HepG2 (cell line): ENCODE data around the gene LIMD2. TPM values are rescaled to one million over a fixed set of nuclear protein-coding genes. Genes with fewer than 3 reads are reported as not detected.

ENCODE experiments used
- FOXC1 ChIP-seq: sonication (generic); formaldehyde crosslinking; IDR thresholded peaks from 2 replicates; pipeline ENCODE4 v1.8.0; 2022; ENCODE audit warnings: mild to moderate bottlenecking, missing genetic modification reagents, borderline replicate concordance
- ISL2 ChIP-seq: sonication (generic); formaldehyde crosslinking; IDR thresholded peaks from 2 replicates; pipeline ENCODE4 v1.5.0; 2020; ENCODE audit warnings: missing genetic modification reagents
- JARID2 ChIP-seq: sonication (generic); formaldehyde crosslinking; IDR thresholded peaks from 2 replicates; pipeline ENCODE4 v1.8.1; 2023; ENCODE audit warnings: missing genetic modification reagents, inconsistent platforms; ENCODE audit not compliant: insufficient replicate concordance
- PAWR ChIP-seq: sonication (generic); formaldehyde crosslinking; IDR thresholded peaks from 2 replicates; pipeline ENCODE4 v1.4.0; 2020; ENCODE audit warnings: missing genetic modification reagents, mild to moderate bottlenecking, borderline replicate concordance
- PAX8 ChIP-seq: sonication (generic); formaldehyde crosslinking; IDR thresholded peaks from 2 replicates; pipeline ENCODE4 v1.8.0; 2022; ENCODE audit warnings: mild to moderate bottlenecking, missing genetic modification reagents, borderline replicate concordance
- RARA ChIP-seq: IDR thresholded peaks from 2 replicates; pipeline ENCODE4 v1.6.1; 2016; ENCODE audit warnings: missing genetic modification reagents, missing compliant biosample characterization
- SNAPC2 ChIP-seq: sonication (generic); formaldehyde crosslinking; IDR thresholded peaks from 2 replicates; pipeline ENCODE4 v1.8.1; 2022; ENCODE audit warnings: mild to moderate bottlenecking, missing genetic modification reagents
- ZMYM4 ChIP-seq: sonication (generic); formaldehyde crosslinking; IDR thresholded peaks from 2 replicates; pipeline ENCODE4 v1.8.1; 2023; ENCODE audit warnings: mild to moderate bottlenecking, missing genetic modification reagents
- ZNF317 ChIP-seq: sonication (generic); formaldehyde crosslinking; IDR thresholded peaks from 2 replicates; pipeline ENCODE4 v1.5.0; 2020; ENCODE audit warnings: mild to moderate bottlenecking, missing genetic modification reagents
- ZNF367 ChIP-seq: sonication (generic); formaldehyde crosslinking; IDR thresholded peaks from 2 replicates; pipeline ENCODE4 v1.4.0; 2020; ENCODE audit warnings: missing genetic modification reagents, borderline replicate concordance
- ZNF614 ChIP-seq: IDR thresholded peaks from 2 replicates; pipeline ENCODE4 v1.6.1; 2018; ENCODE audit warnings: missing biosample characterization, missing genetic modification reagents, inconsistent platforms, borderline replicate concordance
- ZNF781 ChIP-seq: sonication (generic); formaldehyde crosslinking; IDR thresholded peaks from 2 replicates; pipeline ENCODE4 v1.5.1; 2020; ENCODE audit warnings: borderline replicate concordance, mild to moderate bottlenecking, missing genetic modification reagents; ENCODE audit errors: not compliant biosample characterization
- ZSCAN31 ChIP-seq: sonication (generic); formaldehyde crosslinking; IDR thresholded peaks from 2 replicates; pipeline ENCODE4 v1.5.0; 2020; ENCODE audit warnings: low read depth, mild to moderate bottlenecking, missing genetic modification reagents
- polyA plus RNA-seq, 8 experiments: library from polyadenylated mRNA; depleted of rRNA in 3 of 8; stranded (reverse) in 7 of 8; unstranded in 1 of 8; fragments of >200 nt; fragmentation: Illumina TruSeq in 4 of 8; extraction: Trizol in 4 of 8; gene quantifications; 2 replicates each; pipeline versions ENCODE4 v1.2.1 to v1.2.3, GENCODE V29; 2011 to 2016; ENCODE audit warnings: low read depth in 4 of 8, missing spikeins in 1 of 8, mixed read lengths in 1 of 8; ENCODE audit not compliant: insufficient read depth in 1 of 8
- total RNA-seq, 5 experiments: library from RNA; depleted of rRNA; stranded (reverse); fragments of >200 nt; fragmentation: Illumina TruSeq; extraction: Trizol; gene quantifications; 2 replicates each; pipeline ENCODE4 v1.2.3, GENCODE V29; 2016; ENCODE audit warnings: low read depth in 1 of 5
- TF ChIP-seq, protein P1 (sequence below): IDR thresholded peaks from 2 replicates; pipeline ENCODE4 v1.6.1; 2016; ENCODE audit warnings: low read depth, borderline replicate concordance
- TF ChIP-seq, protein P2 (sequence below): sonication (generic); formaldehyde crosslinking; IDR thresholded peaks from 2 replicates; pipeline ENCODE4 v1.5.0; 2020; ENCODE audit warnings: mild to moderate bottlenecking, missing genetic modification reagents, borderline replicate concordance
- TF ChIP-seq, protein P3 (sequence below): IDR thresholded peaks from 2 replicates; pipeline ENCODE4 v1.6.1; 2016; ENCODE audit warnings: low read depth, missing genetic modification reagents, missing compliant biosample characterization
- TF ChIP-seq, protein P4 (sequence below): sonication (generic); formaldehyde crosslinking; IDR thresholded peaks from 2 replicates; pipeline ENCODE4 v1.4.0; 2020; ENCODE audit warnings: mild to moderate bottlenecking, missing genetic modification reagents

LIMD2 gene
- total and polyA plus RNA-seq, 2 of the 13 experiments (the other 11 are each of a cell fraction or from before 2014, with no cell fraction given) = 9.0 to 20.8 TPM

DNA sequence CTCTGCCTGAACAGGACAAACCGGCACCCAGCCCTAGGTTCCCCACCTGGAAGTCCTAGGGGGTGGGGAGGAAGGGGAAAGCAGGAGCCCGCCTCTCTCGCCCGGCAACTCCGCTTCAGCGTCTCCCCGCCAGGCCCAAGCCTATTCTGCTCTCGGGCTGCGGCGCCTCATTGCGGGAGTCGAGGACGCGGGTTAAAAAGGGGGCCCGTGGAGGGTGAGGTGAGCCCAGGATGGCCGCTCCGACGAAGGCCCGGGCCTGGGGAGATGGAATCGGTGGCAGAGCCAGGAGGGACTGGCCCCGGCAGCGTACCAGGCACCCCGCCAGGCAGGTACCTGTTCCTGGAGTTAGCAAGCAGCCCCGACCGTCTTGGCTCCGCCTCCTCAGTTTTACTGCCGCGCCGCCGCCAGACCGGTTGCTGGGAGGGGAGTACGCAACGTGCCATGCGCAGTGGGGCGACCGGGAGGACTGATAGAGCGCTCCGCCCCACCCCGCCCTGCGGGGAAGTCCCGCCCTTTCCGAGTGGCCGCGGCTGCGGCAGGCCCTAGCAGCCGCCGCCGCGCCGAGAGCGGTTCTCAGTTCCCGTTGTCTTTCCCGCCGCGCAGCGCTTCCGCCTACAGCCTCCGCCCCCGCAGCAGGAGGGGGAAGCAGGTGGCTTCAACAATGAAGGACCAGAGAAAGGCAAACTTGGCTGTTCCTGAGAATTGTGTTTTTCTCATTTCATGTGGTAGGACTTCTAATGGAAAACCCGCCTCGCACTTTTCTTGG, 41.7 kb upstream of the LIMD2 start, which contains the start of gene STRADA (continued):
- TF ChIP-seq FOXC1 (CRISPR knock-in tag) (no peak; the same call in 1 of the 2 replicates), JARID2 (CRISPR knock-in tag) (peak; percentile 25), ZNF317 (CRISPR knock-in tag) (0 out of 2 replicates have a peak, but pooled peaks have one; percentile 15), ISL2 (peak; percentile 75), ZNF781 (CRISPR knock-in tag) (peak; percentile 45), RARA (CRISPR knock-in tag) (no peak; the same call in none of the 2 replicates), ZNF614 (CRISPR knock-in tag) (no peak; the same call in none of the 2 replicates), ZMYM4 (CRISPR knock-in tag) (peak; percentile 63; the same call in 1 of the 2 replicates), PAWR (no peak), PAX8 (no peak), ZNF367 (CRISPR knock-in tag) (no peak), ZSCAN31 (peak; percentile 81), SNAPC2 (CRISPR knock-in tag) (peak; percentile 90)
- TF ChIP-seq, protein P1, sequence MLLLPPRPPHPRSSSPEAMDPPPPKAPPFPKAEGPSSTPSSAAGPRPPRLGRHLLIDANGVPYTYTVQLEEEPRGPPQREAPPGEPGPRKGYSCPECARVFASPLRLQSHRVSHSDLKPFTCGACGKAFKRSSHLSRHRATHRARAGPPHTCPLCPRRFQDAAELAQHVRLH (CRISPR knock-in tag) = peak; percentile 59; the same call in 1 of the 2 replicates
- TF ChIP-seq, protein P2, sequence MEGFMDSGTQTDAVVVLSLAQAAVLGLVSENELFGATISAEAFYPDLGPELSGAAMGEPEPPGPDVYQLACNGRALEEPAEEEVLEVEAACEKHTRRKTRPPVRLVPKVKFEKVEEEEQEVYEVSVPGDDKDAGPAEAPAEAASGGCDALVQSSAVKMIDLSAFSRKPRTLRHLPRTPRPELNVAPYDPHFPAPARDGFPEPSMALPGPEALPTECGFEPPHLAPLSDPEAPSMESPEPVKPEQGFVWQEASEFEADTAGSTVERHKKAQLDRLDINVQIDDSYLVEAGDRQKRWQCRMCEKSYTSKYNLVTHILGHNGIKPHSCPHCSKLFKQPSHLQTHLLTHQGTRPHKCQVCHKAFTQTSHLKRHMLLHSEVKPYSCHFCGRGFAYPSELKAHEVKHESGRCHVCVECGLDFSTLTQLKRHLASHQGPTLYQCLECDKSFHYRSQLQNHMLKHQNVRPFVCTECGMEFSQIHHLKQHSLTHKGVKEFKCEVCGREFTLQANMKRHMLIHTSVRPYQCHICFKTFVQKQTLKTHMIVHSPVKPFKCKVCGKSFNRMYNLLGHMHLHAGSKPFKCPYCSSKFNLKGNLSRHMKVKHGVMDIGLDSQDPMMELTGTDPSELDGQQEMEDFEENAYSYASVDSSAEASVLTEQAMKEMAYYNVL = peak; percentile 40; the same call in 1 of the 2 replicates
- TF ChIP-seq, protein P3, sequence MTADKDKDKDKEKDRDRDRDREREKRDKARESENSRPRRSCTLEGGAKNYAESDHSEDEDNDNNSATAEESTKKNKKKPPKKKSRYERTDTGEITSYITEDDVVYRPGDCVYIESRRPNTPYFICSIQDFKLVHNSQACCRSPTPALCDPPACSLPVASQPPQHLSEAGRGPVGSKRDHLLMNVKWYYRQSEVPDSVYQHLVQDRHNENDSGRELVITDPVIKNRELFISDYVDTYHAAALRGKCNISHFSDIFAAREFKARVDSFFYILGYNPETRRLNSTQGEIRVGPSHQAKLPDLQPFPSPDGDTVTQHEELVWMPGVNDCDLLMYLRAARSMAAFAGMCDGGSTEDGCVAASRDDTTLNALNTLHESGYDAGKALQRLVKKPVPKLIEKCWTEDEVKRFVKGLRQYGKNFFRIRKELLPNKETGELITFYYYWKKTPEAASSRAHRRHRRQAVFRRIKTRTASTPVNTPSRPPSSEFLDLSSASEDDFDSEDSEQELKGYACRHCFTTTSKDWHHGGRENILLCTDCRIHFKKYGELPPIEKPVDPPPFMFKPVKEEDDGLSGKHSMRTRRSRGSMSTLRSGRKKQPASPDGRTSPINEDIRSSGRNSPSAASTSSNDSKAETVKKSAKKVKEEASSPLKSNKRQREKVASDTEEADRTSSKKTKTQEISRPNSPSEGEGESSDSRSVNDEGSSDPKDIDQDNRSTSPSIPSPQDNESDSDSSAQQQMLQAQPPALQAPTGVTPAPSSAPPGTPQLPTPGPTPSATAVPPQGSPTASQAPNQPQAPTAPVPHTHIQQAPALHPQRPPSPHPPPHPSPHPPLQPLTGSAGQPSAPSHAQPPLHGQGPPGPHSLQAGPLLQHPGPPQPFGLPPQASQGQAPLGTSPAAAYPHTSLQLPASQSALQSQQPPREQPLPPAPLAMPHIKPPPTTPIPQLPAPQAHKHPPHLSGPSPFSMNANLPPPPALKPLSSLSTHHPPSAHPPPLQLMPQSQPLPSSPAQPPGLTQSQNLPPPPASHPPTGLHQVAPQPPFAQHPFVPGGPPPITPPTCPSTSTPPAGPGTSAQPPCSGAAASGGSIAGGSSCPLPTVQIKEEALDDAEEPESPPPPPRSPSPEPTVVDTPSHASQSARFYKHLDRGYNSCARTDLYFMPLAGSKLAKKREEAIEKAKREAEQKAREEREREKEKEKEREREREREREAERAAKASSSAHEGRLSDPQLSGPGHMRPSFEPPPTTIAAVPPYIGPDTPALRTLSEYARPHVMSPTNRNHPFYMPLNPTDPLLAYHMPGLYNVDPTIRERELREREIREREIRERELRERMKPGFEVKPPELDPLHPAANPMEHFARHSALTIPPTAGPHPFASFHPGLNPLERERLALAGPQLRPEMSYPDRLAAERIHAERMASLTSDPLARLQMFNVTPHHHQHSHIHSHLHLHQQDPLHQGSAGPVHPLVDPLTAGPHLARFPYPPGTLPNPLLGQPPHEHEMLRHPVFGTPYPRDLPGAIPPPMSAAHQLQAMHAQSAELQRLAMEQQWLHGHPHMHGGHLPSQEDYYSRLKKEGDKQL = no peak
- TF ChIP-seq, protein P4, sequence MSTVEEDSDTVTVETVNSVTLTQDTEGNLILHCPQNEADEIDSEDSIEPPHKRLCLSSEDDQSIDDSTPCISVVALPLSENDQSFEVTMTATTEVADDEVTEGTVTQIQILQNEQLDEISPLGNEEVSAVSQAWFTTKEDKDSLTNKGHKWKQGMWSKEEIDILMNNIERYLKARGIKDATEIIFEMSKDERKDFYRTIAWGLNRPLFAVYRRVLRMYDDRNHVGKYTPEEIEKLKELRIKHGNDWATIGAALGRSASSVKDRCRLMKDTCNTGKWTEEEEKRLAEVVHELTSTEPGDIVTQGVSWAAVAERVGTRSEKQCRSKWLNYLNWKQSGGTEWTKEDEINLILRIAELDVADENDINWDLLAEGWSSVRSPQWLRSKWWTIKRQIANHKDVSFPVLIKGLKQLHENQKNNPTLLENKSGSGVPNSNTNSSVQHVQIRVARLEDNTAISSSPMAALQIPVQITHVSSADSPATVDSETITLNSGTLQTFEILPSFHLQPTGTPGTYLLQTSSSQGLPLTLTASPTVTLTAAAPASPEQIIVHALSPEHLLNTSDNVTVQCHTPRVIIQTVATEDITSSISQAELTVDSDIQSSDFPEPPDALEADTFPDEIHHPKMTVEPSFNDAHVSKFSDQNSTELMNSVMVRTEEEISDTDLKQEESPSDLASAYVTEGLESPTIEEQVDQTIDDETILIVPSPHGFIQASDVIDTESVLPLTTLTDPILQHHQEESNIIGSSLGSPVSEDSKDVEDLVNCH (CRISPR knock-in tag) = no peak
